Dermis blood vessel endothelial cell (primary cell): Measurements from ENCODE around the gene SAMHD1. TPM values are rescaled to one million over a fixed set of nuclear protein-coding genes. Genes with fewer than 3 reads are reported as not detected.
"Not testable (repeated sequence)": the region's sequence is repeated elsewhere in the genome, so short reads cannot be mapped to it uniquely, and the experiment has no call there.

Experiments used
- DNase-seq: peaks from one replicate; pipeline ENCODE4 v3.0.0; 2010
- total RNA-seq: library from RNA; depleted of rRNA; stranded (reverse); fragments of >200 nt; gene quantifications from 2 replicates; pipeline ENCODE4 v1.2.3, GENCODE V29; 2014

The SAMHD1 gene
- total RNA-seq, 1 donor from 2014 or later = 54.5 TPM

DNA sequence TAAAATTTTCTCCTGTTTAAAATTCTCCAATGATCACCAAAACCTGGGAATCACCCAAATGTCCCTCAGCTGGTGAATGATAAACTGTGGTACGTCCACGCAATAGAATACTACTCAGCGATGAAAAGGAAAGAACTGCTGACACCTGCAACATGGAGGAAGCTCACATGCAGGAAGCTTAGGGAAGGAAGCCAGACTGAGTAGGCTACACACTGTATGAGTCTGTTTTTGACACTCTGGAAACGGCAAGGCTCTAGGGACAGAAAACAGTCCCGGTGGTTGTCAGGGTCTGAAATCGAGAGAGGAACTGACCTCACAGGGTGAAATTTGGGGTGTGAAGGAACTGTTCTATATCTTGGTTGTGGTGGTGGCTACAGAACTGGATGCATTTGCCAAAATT is 100.7 kb downstream of the SAMHD1 start:
- DNase-seq = no peak

DNA sequence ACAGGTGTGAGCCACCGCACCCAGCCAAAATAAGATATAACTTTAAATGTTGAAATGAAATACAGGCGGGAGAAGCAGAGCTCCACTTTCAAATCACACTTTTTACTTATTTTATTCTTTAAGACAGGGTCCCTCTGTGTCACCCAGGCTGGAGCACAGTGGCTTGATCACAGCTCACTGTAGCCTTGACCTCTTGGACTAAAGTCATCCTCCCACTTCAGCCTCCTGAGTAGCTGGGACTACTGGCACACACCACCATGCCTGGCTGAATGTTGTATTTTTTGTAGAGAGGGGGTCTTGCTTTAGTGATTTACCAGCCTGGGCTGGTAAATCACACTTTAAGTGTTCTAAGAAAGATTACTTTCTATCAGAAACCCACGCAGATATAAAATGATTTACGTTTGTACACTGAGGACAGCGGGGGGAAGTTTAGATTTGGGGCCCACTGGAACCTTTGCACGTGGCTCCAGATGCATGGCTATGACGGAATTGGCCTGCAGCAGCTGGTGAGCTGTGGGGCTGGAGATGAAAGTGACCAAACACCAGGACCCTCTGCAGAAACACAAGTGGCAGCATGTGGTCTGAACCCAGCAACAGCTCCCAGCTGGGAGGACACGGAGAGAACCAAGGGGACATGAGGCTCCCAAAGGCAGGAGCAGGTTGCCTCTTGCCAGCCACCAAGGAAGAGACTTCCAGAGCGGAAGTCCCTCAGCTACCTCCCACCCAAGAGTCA is 102.0 kb downstream of the SAMHD1 start:
- DNase-seq = no peak

DNA sequence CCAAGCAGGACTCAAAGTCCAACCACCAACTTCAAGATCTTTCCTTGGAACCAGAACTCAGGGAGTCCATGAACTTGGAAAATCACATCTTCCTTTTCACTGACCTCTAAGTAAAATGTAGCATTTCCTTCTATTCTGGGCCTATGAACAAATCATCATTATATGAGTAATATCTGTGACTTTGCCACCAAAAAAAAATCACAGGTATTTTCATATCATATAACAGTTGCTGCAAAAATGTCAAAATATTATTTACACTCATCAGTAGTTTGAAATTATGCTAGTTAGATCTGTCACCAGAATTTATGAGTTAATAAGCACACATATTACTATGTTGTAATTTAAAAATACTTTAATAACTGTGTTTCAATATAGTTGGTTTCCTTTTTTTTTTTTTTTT is 102.8 kb downstream of the SAMHD1 start:
- DNase-seq = no peak

DNA sequence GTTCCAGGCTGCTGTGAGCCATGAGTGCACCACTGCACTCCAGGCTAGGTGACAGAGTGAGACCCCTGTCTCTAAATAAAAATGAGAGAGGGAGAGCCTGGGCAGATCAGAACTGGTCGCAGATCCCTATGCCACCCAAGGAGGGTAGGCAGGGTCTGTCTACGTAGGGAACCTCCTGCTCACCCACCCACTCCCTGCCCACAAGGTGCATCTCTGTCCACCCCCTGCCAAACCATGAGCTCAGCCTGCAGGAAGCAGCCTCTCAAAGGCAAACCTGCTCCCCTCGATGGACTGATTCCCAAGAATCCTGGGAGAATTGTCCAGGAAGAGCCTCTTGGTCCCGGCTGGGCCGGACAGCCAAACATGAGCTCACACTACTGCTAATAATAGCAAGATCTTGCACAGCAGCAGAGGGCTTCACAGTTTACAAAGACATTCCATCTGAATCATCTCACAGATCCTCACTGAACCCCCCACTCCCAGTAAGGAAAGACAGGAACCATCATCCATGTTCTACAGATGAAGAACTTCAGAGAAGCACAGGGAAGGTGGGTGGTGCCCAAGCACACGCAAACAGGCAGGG is 103.3 kb downstream of the SAMHD1 start:
- DNase-seq = peak; percentile 82

DNA sequence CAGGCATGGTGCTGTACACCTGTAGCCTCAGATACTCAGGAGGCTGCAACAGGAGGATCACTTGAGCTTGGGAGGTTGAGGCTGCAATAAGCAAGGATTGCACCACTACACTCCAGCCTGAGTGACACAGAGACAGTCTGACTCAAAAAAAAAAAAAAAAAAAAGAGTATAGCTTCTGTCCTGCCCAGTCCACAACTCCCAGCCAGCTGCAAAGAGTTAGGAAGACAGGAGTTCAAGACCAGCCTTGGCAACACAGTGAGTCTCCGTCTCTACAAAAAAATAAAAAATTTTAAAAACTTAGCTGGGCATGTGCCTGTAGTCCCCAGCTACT is 103.8 kb downstream of the SAMHD1 start:
- no peak for DNase-seq

DNA sequence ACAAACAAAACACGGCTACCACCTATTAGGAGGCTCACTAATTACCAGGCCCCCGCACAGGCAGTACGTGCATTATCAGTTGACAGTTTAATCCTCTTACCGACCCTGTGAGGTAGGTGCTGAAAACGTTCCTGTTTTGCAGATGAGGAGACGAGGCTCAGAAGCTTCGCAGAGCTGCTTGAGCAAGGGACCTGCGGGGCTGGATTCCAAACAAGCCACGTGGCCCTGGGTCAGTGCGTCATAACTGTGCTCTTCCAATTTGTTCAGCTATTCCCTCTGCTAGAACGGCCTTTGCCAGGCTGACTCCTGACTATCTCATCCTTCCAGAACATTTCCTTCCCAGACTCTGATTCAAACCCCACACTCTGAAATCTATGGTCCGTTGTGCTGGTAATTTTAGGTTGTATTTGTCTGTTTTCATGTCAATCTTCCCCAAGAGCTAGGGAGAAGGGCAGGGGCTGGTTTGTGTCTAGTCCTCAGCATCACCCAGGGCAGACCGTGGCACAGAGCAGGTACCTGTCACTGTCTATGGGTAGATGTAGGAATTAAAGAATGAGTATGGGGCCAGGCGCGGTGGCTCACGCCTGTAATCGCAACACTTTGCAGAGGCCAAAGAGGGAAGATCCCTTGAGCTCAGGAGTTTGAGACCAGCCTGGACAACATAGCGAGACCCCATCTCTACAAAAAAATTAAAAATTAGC is 104.3 kb downstream of the SAMHD1 start:
- no peak for DNase-seq

DNA sequence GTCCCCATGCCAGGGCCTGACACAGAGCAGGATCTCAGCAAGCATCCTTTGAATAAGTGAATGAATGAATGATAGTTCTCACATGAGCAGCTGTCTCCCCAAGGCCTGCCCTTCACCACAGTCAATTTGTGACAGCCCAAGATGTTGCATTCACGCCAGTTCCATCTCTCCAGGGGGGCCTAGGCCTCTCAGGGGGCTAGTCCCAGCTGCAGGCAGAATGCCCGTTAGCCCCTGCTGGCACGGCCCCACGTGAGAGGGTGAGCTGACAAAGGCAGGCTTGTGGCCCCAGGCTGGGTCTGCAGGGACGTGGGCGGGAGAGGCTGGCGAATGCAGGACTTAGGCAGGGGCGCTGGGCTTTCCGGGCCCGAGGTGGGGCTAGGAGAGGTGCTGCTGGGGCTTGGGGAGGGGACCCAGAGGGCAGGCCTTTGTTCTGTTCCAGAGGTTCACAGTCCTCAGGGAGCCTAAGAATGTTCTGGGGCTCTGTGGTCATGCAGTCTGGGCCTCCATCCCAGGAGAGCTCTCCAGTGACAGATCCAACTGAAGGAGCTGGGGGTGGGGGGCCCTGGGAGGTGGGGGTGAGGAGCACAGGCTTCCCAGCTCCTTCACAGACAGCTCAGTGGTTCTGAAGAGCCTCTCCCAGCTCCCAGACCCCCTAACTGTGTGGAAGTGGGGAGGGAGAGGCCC is 106.1 kb downstream of the SAMHD1 start:
- no peak for DNase-seq

DNA sequence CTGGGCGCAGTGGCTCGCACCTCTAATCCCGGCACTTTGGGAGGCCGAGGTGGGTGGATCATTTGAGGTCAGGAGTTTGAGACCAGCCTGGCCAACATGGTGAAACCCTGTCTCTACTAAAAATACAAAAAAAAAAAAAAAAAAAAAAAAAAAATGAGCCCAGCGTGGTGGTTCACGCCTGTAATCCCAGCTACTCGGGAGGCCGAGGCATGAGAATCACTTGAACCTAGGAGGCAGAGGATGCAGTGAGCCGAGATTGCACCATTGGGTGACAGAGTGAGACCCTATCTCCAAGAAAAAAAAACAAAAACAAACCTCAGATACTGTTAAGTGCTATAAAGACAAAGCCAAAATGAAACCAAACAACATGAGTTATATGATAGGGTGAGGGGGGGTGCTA is 110.5 kb downstream of the SAMHD1 start:
- DNase-seq = not testable (repeated sequence)

Other genes with a start within 250 kb of the SAMHD1 start
- 18.7 and 34.0 TPM in 2 replicates for gene NDRG3, start 205.6 kb downstream of the SAMHD1 start, total RNA-seq
- 24.7 and 27.0 TPM in 2 replicates for gene DSN1, start 177.9 kb downstream of the SAMHD1 start, total RNA-seq
- under 0.01 and 0.14 TPM in 2 replicates for gene TLDC2, start 75.6 kb downstream of the SAMHD1 start, total RNA-seq
- gene RBL1, start 144.3 kb upstream of the SAMHD1 start, total RNA-seq = 12.8 and 17.7 TPM in 2 replicates
- 247 and 405 TPM in 2 replicates for gene RPN2, start 227.6 kb upstream of the SAMHD1 start, total RNA-seq
- 0.74 and 1.5 TPM in 2 replicates for gene MROH8, start 227.8 kb upstream of the SAMHD1 start, total RNA-seq